Mammary epithelial cell (primary cell): ENCODE results near the gene XRCC5.

ENCODE experiments used
- CTCF ChIP-seq, 2 donors: IDR thresholded peaks in 1 of 2; conservative IDR thresholded peaks in 1 of 2; 2 replicates each; pipeline ENCODE4 v1.5.1; 2011 to 2012; ENCODE audit warnings: inconsistent platforms in 2 of 2, low read length in 2 of 2, mild to moderate bottlenecking in 2 of 2, control low read depth in 1 of 2, low read depth in 1 of 2; ENCODE audit not compliant: insufficient read depth in 1 of 2; ENCODE audit errors: extremely low read depth in 1 of 2
- EZH2 ChIP-seq: IDR thresholded peaks from 2 replicates; pipeline ENCODE4 v1.6.1; 2012; ENCODE audit warnings: low read length, inconsistent platforms, borderline replicate concordance

- TF ChIP-seq EZH2 = no peak
- TF ChIP-seq CTCF (conservative IDR thresholded peaks at IDR 0.05 in 1 of 2, IDR thresholded peaks at IDR 0.05 in 1 of 2; ENCODE audit: extremely low read depth in 1 of 2, insufficient read depth in 1 of 2, low read depth in 1 of 2, low read length in 2 of 2) = no peak
Observed at GRCh38 chr2:216236486-216236885, 127.3 kb downstream of the XRCC5 start.
